Measurements from ENCODE around the gene HDAC7.

DNA sequence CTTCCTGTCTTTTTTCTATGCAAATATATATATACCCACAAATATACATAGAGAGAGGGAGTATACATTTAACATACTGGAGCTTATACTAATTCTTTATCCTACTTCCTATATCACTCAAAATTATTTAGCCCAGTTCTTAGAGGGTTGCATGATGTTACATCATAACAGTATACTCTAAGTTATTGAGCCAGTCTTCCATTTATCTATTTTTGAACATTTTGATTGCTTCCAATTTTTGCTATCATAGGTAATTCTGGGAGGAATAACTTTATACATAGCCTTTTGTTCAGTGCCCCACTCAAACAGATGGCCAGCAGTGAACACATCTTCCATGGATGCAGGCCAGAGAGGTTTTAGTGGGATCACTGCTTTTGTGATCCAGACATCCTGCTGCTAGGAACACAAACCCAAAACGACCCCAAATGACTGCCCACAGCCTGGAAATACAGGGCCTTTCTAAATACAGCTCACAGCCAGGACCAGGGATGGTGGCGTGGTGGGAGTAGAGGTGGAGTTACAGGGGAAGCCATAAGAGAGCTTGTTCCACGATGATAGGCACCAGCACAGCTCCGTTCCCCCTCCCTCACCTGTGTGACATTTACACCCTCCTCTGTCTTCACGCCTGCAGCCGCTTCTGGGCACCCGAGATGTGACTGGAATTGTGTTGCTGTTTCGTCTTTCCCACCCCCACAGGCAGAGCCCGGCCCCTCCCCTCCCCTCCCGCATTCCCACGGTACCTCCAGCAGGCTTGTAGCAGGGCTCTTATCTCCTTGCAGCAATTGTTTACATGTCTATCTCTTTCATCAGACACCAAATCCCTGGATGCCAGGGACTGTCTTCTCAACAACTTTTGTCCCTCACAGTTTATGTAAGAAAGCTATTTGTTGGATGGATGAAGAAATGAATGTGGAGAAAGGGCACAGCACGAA, 30.7 kb upstream of the HDAC7 start:
- TF ChIP-seq, protein P1, sequence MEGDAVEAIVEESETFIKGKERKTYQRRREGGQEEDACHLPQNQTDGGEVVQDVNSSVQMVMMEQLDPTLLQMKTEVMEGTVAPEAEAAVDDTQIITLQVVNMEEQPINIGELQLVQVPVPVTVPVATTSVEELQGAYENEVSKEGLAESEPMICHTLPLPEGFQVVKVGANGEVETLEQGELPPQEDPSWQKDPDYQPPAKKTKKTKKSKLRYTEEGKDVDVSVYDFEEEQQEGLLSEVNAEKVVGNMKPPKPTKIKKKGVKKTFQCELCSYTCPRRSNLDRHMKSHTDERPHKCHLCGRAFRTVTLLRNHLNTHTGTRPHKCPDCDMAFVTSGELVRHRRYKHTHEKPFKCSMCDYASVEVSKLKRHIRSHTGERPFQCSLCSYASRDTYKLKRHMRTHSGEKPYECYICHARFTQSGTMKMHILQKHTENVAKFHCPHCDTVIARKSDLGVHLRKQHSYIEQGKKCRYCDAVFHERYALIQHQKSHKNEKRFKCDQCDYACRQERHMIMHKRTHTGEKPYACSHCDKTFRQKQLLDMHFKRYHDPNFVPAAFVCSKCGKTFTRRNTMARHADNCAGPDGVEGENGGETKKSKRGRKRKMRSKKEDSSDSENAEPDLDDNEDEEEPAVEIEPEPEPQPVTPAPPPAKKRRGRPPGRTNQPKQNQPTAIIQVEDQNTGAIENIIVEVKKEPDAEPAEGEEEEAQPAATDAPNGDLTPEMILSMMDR (conservative IDR thresholded peaks at IDR 0.05; ENCODE audit: low read length) = no peak
- TF ChIP-seq EZH2phosphoT487 (IDR thresholded peaks at IDR 0.05; ENCODE audit: borderline replicate concordance) = no peak
